OCI-LY3 (cell line): ENCODE measurements around the gene EGR2.

ENCODE experiments used
- H2AFZ ChIP-seq: fragments of 200-600, 300-600 bp; shearing (Covaris generic); 2 replicates; pipeline ENCODE4 v1.6.0; 2014; ENCODE audit warnings: antibody characterized with exemption, low read depth, low read length
- H3K27ac ChIP-seq: fragments of 200-600, 300-600 bp; sonication (generic); 2 replicates; pipeline ENCODE4 v1.5.1; 2014; ENCODE audit warnings: mild to moderate bottlenecking, low read length, moderate library complexity, mixed read lengths
- H3K27me3 ChIP-seq: fragments of 200-600, 300-600 bp; sonication (generic); 2 replicates; pipeline ENCODE4 v1.6.1; 2014; ENCODE audit warnings: low read depth, low read length, mixed read lengths
- H3K36me3 ChIP-seq: fragments of 200-600, 300-600 bp; sonication (generic); replicated peaks from 2 replicates; pipeline ENCODE3; 2014; ENCODE audit warnings: low read depth, low read length, mixed read lengths
- H3K4me1 ChIP-seq: fragments of 300-600, 200-600 bp; sonication (generic); 2 replicates; pipeline ENCODE4 v1.6.1; 2014; ENCODE audit warnings: low read length, mixed read lengths
- H3K4me2 ChIP-seq: fragments of 200-600, 300-600 bp; sonication (generic); 2 replicates; pipeline ENCODE4 v1.6.1; 2014; ENCODE audit warnings: low read length, mixed read lengths
- H3K4me3 ChIP-seq: fragments of 300-600, 200-600 bp; sonication (generic); 2 replicates; pipeline ENCODE4 v1.5.1; 2014; ENCODE audit warnings: antibody characterized with exemption, mild to moderate bottlenecking, low read length, moderate library complexity
- H3K79me2 ChIP-seq: fragments of 300-600, 200-600 bp; shearing (Covaris generic); 2 replicates; pipeline ENCODE4 v1.6.1; 2014; ENCODE audit warnings: mild to moderate bottlenecking, low read length, mixed read lengths
- H3K9ac ChIP-seq: fragments of 300-600, 200-600 bp; shearing (Covaris generic); 2 replicates; pipeline ENCODE4 v1.6.0; 2014; ENCODE audit warnings: mild to moderate bottlenecking, low read length, moderate library complexity
- H3K9me3 ChIP-seq: fragments of 200-600, 300-600 bp; shearing (Covaris generic); 2 replicates; pipeline ENCODE4 v1.6.1; 2014; ENCODE audit warnings: low read length, mixed read lengths; ENCODE audit not compliant: insufficient read depth
- H4K20me1 ChIP-seq: fragments of 200-600, 300-600 bp; sonication (generic); 2 replicates; pipeline ENCODE4 v1.6.1; 2016; ENCODE audit warnings: low read length, mixed read lengths; ENCODE audit not compliant: insufficient read depth
- CTCF ChIP-seq: fragments of 200-600, 300-600 bp; sonication (generic); IDR thresholded peaks from 2 replicates; pipeline ENCODE4 v1.5.1; 2014; ENCODE audit warnings: antibody characterized with exemption, low read length, low read depth
- EZH2phosphoT487 ChIP-seq: fragments of 200-600 bp; shearing (Covaris generic); IDR thresholded peaks from 2 replicates; pipeline ENCODE4 v1.6.1; 2018; ENCODE audit warnings: antibody characterized with exemption, mixed run types, low read depth

Gene EGR2

GRCh38 chr10:62795762-62796161, 20.4 kb downstream of the EGR2 start:
- Histone ChIP-seq H3K4me2 (no peak overlapping the region), H3K27me3 (peaks cover 6% of the 10 kb centered on the region; the same call in 1 of the 2 replicates), H3K27ac (no peak overlapping the region), H3K9me3 (no peaks in the 10 kb centered on the region), H3K9ac (no peak overlapping the region), H2AFZ (no peak overlapping the region), H4K20me1 (no peaks in the 10 kb centered on the region), H3K36me3 (no peaks in the 10 kb centered on the region), H3K4me3 (no peak overlapping the region), H3K4me1 (no peaks in the 10 kb centered on the region), H3K79me2 (no peaks in the 10 kb centered on the region)
- TF ChIP-seq EZH2phosphoT487 = no peak
- TF ChIP-seq CTCF = no peak

DNA sequence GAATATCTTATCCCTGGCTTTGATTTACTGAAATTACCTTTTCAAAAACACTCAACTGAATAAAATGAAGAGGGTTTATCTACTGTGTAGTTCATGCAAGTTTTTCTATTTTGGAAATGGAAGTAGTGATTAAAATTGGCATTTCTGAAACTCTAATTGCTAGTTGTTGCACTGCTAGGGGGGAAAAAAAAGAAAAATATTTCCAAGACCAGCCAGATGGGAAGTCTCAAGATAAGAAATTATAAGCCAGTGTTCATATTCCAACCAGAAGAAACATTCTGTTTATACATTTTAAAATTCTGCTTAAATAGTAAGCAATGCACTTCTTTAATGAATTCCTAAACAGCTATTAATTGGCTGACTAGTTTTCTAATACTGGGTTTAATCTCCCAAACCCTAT, 21.1 kb downstream of the EGR2 start:
- Histone ChIP-seq H3K36me3 (no peaks in the 10 kb centered on the region), H2AFZ (no peak overlapping the region), H3K4me3 (no peak overlapping the region), H3K9ac (no peak overlapping the region), H3K9me3 (no peaks in the 10 kb centered on the region), H3K4me2 (no peak overlapping the region), H3K27me3 (peaks cover 6% of the 10 kb centered on the region; the same call in 1 of the 2 replicates), H3K4me1 (no peaks in the 10 kb centered on the region), H3K79me2 (no peaks in the 10 kb centered on the region), H3K27ac (no peak overlapping the region), H4K20me1 (no peaks in the 10 kb centered on the region)
- no peak for TF ChIP-seq EZH2phosphoT487
- no peak for TF ChIP-seq CTCF

GRCh38 chr10:62794306-62794705, 21.9 kb downstream of the EGR2 start:
- no peaks in the 10 kb centered on the region for H3K36me3 ChIP-seq
- H3K4me1 ChIP-seq = no peaks in the 10 kb centered on the region
- H3K4me3 ChIP-seq = no peak overlapping the region
- H3K27ac ChIP-seq = no peak overlapping the region
- H4K20me1 ChIP-seq = no peaks in the 10 kb centered on the region
- H3K9ac ChIP-seq = no peak overlapping the region
- TF ChIP-seq EZH2phosphoT487 (no peak), CTCF (no peak)
- peaks cover 6% of the 10 kb centered on the region; the same call in 1 of the 2 replicates for H3K27me3 ChIP-seq
- no peak overlapping the region for H2AFZ ChIP-seq
- no peaks in the 10 kb centered on the region for H3K79me2 ChIP-seq
- no peak overlapping the region for H3K4me2 ChIP-seq
- no peaks in the 10 kb centered on the region for H3K9me3 ChIP-seq

- Histone ChIP-seq H3K79me2 (no peaks in the 10 kb centered on the region), H3K27me3 (peaks cover 3% of the 10 kb centered on the region; the same call in 1 of the 2 replicates), H3K9ac (no peak overlapping the region), H3K4me1 (no peaks in the 10 kb centered on the region), H2AFZ (no peak overlapping the region), H3K4me3 (no peak overlapping the region), H3K9me3 (no peaks in the 10 kb centered on the region), H3K4me2 (no peak overlapping the region), H4K20me1 (no peaks in the 10 kb centered on the region), H3K36me3 (no peaks in the 10 kb centered on the region), H3K27ac (no peak overlapping the region)
- TF ChIP-seq EZH2phosphoT487 (no peak), CTCF (no peak)
Measured at GRCh38 chr10:62792261-62792660, 23.9 kb downstream of the EGR2 start.
